ENCODE data around the gene DPYSL4.
"Not testable (repeated sequence)": the region's sequence is repeated elsewhere in the genome, so short reads cannot be mapped to it uniquely, and the experiment has no call there.

Gene DPYSL4

DNA sequence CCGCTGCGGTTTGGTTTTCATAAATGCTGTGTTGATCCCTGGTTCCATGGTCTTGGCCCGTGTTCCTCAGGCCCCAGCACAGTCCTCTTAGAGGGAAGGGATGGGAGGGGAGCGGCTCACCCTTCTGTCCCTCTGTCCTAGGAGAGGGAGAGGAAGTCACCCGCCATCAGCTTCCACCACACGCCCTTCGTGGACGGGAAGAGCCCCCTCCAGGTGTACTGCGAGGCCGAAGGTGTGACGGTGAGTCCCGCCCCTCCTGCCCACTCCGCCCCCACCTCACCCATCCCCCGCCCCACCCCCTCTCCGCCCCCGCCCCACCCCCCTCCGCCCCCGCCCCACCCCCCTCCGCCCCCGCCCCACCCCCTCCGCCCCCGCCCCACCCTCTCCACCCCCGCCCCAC is 37.5 kb upstream of the DPYSL4 start:
- DNase-seq, result no peak

DNA sequence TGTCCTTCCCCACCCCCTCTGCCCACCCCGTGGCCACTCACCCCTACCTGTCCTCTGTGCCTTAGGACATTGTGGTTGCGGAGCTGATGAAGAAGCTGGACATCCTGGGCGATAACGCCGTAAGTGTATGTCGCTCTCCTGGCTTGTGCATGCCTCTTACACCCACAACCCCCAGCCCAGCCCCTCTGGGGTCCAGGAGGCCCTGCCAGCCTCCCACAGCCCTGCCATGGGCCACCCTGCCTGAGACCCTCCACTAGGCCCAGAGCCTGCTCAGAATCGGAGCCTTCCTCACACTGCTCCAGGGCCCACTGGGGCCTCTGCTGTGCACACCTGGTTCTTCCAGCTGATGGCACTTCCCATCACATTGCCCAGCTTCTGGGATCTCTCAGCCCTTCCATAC is 36.8 kb upstream of the DPYSL4 start:
- DNase-seq, result no peak

DNA sequence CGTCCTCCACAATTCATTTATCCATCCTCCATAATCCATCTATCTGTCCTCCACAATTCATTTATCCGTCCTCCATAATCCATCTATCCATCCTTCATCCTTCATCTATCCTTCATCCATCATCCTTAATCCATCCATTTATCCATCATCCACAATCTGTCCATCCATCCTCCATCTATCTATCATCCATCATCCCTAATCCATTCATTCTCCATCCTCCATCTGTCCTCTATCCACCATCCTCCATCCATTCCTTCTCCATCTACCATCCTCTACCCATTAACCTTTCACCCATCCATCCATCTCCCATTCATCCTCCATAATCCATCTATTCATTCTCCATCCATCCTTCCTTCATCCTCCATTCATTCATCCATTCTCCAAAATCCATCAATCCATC is 36.0 kb upstream of the DPYSL4 start:
- DNase-seq, result no peak

- no peak for DNase-seq
Measured at GRCh38 chr10:132151286-132151950, 35.3 kb upstream of the DPYSL4 start.

GRCh38 chr10:132151951-132152505 is 34.7 kb upstream of the DPYSL4 start:
- no peak for DNase-seq

- DNase-seq, result no peak
Measured at GRCh38 chr10:132152896-132153580, 33.7 kb upstream of the DPYSL4 start.

- DNase-seq, result no peak
Measured at GRCh38 chr10:132153616-132154217, 33.0 kb upstream of the DPYSL4 start.

DNA sequence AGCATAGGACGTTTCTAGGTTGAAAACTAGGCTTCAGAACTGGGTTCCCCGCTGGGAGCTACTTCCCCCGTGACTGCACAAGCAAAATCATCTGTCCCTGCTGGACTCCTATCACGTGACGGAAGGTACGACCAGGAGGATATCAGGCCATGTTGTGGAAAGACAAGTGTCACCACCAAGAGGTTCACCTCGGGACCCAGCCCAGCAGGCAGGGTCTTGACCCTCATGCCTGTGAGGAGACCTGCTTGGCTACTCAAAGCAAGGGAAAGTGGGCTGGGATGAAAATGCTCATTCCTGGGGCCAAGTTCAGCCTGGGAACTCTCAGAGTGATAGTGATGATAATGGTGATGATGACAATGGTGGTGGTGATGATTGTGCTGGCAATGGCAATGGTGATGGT is 32.3 kb upstream of the DPYSL4 start:
- DNase-seq, result no peak

- DNase-seq, result no peak
Measured at GRCh38 chr10:132154931-132155330, 31.8 kb upstream of the DPYSL4 start.

- no peak for DNase-seq
Measured at GRCh38 chr10:132155723-132156381, 30.9 kb upstream of the DPYSL4 start.

- no peak for DNase-seq
Measured at GRCh38 chr10:132156382-132156781, 30.4 kb upstream of the DPYSL4 start.

DNA sequence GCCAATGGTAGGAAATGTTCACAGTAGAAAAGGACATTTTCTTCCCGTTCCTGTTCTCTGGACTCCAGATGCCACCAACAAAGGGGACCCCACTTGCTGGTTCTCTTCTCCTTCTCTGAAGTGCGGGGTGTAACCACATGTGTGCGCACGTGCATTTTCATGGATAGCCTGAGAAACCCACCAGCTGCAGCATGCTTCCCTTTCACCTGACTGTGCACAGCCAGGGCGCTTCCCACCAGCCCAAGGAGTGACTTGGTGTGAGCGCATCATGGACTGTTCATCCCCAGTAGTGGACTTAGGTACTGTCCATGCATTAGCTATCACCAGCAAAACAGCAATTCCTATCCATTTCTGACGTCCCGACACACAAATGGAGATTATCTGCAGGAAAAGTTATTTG is 29.6 kb upstream of the DPYSL4 start:
- DNase-seq, result no peak

- DNase-seq, result peak in 1 of 56 donors; percentile 43
Measured at GRCh38 chr10:132158122-132158741, 28.5 kb upstream of the DPYSL4 start.

DNA sequence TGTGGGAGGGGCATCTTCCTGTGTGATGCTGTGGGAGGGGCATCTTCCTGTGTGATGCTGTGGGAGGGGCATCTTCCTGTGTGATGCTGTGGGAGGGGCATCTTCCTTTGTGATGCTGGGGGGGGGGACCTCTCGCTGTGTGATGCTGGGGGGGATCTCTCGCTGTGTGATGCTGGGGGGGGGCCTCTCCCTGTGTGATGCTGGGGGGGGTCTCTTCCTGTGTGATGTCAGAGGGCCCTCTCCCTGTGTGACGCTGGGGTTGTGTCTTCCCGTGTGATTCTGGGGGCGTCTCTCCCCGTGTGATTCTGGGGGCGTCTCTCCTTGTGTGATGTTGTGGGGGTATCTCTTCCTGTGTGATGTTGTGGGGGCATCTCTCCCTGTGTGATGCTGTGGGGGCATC is 27.9 kb upstream of the DPYSL4 start:
- DNase-seq, result no peak

- DNase-seq, result not testable (repeated sequence)
Measured at GRCh38 chr10:132159302-132160230, 27.2 kb upstream of the DPYSL4 start.

DNA sequence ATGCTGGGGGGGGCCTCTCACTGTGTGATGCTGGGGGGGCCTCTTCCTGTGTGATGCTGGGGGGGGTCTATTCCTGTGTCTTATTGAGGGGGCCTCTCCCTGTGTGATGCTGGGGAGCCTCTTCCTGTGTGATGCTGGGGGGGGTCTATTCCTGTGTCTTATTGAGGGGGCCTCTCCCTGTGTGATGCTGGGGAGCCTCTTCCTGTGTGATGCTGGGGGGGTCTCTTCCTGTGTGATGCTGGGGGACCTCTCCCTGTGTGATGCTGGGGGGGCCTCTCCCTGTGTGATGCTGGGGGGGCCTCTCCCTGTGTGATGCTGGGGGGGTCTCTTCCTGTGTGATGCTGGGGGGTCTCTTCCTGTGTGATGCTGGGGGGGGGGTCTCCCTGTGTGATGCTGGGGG is 26.5 kb upstream of the DPYSL4 start:
- not testable (repeated sequence) for DNase-seq

DNA sequence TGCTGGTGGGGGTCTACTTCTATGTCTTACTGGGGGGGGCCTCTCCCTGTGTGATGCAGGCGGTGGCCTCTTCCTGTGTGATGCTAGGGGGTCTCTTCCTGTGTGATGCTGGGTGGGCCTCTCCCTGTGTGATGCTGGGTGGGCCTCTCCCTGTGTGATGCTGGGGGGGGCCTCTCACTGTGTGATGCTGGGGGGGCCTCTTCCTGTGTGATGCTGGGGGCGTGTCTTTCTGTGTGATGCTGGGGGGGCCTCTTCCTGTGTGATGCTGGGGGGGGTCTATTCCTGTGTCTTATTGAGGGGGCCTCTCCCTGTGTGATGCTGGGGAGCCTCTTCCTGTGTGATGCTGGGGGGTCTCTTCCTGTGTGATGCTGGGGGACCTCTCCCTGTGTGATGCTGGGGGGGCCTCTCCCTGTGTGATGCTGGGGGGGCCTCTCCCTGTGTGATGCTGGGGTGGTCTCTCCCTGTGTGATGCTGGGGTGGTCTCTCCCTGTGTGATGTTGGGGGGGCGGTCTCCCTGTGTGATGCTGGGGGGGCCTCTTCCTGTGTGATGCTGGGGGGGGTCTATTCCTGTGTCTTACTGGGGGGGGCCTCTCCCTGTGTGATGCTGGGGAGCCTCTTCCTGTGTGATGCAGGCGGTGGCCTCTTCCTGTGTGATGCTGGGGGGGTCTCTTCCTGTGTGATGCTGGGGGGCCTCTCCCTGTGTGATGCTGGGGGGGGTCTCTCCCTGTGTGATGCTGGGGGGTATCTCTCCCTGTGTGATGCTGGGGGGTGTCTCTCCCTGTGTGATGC is 25.7 kb upstream of the DPYSL4 start:
- DNase-seq, result not testable (repeated sequence)

GRCh38 chr10:132162021-132162531 is 24.7 kb upstream of the DPYSL4 start:
- no peak for DNase-seq

- no peak for DNase-seq
Measured at GRCh38 chr10:132162590-132163277, 24.0 kb upstream of the DPYSL4 start.
